GM19099 (cell line): ENCODE results near the gene ELANE.

Experiments used
- POLR2A ChIP-seq: IDR thresholded peaks from 3 replicates; pipeline ENCODE4 v1.6.1; 2011; ENCODE audit warnings: low read depth; ENCODE audit not compliant: insufficient read length; ENCODE audit errors: extremely low read depth

The ELANE gene

DNA sequence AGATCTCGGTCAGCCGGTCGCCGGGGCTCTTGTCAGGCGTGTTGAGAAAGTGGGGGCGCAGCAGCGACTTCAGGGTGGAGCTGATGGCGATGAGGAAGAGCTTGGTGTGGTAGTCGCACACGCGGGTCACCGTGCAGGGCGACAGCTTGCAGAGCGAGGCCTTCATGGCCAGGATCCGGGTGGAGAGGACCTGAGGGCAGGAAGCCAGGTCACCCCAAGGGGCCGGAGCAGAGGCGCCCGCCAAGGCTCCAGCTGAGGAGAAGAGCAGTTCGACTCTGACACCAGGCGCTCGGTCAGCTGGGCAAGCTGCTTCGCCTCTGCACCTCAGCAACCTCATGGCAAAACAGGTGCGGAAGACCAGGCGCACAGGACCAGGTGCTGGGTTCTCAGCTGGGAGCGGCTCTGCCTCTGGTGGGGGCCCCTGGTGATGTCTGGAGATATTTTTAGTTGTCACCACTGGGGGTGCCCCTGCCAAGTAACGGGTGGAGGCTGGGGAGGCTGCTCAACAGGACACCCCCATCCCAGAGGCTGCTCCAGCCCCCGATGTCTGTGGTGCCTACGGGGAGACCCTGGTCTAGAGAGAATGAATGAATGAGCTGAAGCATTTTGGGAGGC lies 23.3 kb downstream of the ELANE start:
- TF ChIP-seq POLR2A: no peak

DNA sequence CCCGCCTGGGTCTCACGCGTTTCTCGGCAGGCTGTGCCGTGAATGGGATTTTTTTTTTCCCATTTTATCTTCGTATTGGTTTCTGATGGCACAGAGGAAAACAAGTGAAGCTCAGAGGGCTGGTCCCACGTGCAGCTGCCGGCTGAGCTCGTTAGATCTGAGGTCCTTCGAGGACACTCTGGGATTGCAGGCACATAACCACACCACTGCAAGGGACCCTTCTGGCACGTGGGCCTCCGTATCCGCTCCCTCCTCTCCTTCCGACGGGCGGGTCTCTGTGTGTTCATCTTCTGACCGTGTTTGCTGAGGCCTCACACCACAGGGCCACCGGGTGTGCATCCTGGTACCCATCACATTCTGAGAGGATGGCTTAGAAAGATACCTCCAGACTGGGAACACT lies 24.0 kb downstream of the ELANE start:
- TF ChIP-seq POLR2A: no peak

DNA sequence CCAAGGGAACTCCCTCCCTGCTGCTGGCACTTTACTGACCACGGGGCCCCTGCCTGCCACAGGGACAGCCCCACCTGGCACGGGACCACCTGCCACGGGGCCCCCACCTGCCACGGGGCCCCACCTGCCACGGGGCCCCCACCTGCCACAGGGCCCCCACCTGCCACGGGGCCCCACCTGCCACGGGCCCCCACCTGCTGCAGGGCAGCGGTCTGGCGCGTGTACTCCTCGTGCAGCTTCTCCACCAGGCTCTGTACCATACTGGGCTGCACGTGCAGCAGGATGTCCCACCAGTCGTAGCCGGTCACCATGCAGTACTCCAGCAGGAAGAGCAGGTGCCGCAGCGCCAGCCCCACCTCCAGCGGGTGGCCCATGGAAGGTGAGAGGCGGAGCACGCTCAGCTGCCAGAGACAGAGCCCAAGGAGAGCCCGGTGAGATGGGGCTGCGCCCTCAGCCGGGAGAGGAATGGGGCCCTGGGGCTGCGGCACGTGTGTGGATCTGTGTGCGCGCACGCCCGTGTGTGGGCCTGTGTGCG lies 24.7 kb downstream of the ELANE start:
- TF ChIP-seq POLR2A: no peak

DNA sequence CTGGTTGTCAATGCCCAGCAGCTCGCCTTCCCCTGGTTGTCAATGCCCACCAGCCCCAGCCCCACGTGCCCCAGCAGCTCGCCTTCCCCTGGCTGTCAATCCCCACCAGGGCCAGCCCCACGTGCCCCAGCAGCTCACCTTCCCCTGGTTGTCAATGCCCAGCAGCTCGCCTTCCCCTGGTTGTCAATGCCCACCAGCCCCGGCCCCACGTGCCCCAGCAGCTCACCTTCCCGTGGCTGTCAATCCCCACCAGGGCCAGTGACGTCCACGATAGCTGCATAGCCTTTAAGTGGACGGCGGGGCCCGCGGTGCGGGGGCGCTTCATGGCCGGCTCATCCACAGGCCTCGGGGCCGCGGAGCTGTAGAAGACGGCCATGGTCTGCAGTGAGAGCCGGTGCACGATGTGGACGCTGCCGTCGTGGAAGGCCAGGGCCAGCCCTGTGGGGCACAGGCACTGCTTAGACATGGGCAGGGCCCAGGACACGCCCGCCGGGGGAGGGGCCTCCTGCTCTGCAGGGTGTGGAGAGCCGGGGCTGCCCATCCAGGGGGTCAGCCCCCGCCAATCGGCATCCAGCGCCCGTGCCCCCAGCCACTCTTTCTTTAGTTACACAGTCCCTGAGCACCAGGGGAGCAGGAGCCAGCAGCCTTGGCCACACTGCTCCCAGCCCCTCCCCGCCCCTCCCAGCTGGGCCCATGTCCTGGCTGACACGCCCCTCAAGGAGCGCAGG lies 27.8 kb downstream of the ELANE start:
- no peak for TF ChIP-seq POLR2A

DNA sequence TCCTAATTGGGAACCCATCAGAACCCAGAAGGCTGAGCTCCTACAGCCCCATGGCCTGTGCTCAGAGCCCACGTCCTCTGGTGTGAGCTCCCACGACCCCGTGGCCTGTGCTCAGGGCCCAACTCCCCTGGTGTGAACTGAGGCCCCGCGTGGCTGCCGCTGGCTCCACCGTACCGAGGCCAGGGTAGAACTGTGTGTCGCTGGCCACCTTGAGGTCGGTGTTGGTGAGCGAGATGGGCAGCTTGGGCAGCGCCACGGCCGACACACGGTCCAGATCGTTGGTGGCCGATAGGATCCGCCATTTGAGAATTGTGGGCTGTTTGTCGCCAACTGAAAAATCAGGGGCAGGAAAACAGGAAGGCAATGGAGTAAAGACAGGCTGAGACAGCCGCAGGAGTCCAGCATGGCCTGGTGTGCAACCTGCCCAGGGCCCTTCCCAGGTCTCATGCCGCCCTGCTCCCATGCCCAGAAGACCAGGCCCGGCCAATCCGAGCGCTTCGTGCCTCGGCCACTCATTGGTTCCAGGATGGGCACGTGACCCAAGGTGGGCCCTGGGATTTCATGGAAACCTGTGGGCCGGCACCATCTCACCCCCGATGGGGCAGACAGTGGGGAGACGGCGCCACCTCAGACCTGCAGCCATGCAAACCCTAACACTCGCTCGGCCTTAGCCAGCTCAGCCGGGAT lies 29.4 kb downstream of the ELANE start:
- TF ChIP-seq POLR2A: no peak

DNA sequence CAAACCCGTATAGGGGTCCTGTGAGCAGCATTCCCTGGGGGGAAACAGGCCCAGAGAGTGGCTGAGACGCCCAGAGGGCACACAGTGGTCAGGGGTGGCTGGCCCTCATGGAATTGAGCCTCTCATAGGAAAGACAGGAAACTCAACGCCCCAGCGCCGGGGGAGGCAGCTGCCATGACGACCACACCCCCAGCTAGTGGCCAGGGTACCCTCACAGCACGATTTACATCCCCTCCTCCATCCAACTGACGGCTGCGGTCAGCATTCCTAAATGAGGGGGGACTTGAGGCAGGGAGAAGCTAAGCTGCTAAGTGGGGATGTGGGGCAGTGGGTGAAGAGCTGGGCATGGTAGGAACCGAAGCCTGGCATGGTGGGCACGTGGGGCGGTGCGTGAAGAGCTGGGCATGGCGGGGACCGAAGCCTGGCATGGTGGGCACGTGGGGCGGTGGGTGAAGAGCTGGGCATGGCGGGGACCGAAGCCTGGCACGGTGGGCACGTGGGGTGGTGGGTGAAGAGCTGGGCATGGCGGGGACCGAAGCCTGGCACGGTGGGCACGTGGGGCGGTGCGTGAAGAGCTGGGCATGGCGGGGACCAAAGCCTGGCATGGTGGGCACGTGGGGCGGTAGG lies 30.9 kb downstream of the ELANE start:
- TF ChIP-seq POLR2A: no peak

DNA sequence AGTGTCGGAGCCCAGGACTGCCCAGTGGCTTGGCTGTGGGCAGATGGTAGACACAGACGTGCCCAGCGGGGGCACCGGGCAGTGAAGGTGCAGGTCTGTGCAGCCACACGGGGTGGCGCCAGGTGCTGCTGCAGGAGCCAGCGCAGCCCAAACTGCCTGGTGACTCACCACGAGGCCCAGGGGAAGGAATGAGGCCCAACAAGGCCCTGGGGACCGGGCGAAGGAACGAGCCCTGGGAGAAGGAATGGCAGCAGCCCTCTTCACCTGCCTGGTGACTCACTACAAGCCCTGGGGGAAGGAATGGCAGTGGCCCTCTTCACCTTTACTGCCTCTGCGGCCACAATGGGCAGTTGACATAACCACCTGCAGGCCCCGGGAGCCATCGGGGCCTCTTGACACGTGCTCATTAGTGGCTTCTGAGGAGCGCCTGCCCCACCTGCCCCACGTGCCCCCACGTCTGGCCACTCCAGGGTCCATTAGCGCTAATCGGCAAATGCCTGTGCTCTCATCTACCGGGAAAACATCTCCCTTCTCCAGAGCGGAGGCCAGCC lies 31.6 kb downstream of the ELANE start:
- TF ChIP-seq POLR2A: no peak

DNA sequence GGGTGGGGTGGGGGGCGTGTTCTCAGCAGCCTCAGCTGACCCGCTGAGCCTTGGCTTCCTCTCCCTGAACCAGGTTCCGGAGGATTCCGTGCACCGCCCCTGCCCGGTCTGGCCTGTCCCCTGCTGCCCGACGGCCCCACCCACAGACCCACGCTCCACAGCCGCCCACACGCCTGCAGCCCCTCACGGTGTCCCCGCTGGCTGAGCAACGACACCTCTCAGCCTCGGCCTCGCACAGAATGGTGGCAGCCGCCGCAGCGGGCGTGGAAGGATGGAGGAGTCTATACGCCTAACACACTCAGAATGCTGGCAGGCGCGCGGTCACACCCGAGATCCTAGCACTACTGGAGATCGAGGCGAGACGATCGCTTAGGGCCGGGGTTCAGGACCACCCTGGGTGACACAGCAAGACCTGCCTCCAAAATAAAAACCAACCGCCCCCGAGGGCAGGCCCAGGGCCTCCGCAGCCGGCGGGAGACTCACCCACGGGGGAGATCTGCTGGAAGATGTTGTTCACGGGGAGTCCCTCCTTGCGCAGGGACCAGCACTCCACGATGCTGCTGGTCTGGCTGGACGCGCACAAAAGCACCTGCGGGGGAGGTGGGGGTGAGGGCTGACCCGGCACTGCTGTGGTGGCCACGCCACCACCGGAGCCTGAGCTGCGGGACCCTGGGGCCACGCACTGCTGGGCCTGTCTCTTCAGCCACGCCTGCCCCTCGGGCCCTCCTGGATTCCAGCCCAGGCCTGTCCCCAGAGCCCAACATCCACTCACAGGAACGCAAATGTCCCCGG lies 32.5 kb downstream of the ELANE start:
- no peak for TF ChIP-seq POLR2A

DNA sequence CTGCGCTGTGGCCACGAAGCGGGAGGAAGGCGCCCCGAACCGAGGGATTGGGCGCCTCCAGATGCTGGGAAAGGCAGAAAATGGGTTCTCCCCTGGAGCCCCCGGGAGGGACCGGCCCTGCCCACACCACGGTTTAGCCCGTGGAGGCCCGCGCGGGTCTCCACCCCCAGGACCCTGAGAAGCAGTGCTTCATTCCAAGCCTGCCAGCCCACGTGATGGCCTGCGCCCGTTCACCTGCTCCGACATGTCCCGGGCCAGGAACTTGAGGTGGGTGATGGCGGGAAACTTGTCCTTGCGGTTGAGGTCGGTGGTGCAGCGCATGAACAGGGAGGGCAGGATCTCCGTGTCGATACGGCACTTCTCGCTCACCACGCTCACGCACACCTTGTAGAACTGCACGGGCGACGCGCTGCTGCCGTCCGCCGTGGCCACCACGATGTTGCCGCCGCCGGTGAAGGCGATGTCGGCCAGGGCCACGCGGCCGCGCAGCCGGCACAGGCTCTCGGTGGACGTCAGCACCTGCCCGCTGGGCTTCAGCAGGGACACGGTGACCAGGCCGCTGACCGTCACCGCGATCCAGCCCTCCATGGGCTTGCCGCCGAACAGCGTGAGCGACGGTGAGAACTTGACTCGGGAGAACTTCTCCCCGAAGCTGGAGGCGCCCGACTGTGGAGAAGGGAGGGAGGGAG lies 33.6 kb downstream of the ELANE start:
- no peak for TF ChIP-seq POLR2A

DNA sequence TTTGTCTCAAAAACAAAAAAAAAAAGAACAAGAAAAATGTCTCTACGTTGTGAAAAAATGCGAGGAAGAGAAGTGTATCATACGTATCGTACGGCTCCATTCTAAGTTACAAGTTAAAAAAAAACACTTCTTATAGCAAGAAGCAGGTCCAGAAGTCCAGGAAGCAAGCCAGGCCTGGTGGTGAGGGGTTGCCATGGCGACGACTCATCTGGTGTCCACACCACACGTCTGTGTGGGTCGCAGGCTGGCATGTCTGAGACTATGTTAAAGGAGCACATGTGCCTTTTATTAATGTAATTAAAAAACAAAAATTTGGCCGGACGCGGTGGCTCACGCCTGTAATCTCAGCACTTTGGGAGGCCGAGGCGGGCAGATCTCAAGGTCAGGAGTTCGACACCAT lies 35.0 kb downstream of the ELANE start:
- no peak for TF ChIP-seq POLR2A

DNA sequence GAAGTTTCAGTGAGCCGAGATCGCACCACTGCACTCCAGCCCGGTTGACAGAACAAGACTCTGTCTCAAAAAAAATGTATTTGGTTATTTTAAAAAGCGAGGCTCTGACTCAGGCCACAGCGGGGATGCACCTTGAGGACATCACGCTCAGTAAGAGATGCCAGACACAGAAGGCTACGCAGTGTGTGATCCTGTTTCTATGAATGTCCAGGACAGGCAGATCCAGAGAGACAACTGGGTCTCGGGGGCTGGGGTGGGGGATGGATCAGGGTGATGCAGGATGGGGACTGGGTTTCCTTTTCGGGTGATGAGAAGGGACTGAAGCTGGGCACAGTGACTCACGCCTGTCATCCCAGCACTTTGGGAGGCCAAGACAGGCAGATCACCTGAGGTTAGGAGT lies 35.5 kb downstream of the ELANE start:
- no peak for TF ChIP-seq POLR2A

DNA sequence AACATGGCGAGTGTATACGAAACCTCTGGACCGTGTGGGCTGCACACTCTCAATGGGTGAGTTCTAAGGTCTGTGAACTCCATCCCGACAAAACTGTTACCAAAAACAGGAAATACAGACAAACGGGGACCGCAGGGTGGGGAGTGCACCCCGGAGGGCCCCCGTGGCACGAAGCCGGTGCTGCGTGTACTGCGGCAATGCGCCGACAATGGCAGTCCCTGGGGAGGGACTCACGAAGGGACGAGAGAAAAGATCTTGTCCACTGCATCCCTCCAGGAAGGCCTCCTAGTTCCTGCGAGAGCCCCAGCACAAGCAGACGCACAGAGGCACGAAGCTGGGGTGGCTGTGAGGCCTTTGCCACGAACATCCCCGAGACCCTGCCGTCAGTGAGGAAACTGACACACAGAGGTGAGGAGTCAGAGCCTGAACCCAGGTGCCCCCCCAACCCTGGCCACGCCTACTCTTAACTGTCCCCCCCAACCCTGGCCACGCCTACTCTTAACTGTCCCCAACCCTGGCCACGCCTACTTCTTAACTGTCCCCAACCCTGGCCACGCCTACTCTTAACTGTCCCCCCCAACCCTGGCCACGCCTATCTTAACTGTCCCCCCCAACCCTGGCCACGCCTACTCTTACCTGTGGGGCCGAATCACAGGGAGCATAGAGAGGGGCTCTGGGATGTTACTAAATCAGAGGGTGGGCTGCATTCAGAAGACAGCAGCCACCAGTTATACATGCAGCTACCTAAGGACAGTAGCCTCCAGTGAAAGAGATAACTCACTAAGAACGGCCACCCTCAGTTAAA lies 36.7 kb downstream of the ELANE start:
- TF ChIP-seq POLR2A: no peak

DNA sequence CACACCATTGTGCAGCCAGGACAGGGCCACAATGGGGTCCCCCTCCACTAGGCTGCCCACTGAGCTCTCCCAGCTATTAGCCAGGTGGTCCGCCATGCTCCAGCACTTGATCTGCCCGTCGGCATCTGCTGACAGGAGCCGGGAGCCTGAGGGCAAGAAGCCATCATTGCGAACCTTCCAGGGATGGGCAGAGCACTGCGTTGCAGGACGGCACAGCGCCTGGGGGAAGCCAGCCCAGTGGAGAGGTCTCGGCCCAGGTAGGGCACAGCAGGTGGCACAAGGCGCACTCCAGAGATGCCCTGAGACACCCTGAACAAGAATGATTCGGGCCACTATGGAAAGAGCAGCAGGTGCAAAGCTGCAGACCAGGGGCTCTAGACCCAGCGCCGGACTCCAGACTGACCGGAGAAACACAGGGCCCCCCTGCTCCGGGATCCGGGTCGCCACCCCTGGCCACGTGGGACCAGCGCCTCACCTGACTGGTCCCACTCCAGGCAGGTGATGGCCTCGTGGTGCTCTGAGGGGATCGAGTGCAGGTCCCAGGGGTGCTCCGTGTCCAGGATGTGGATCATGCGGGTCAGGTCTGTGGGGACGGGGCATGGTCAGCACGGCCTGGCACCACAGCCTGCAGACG lies 37.7 kb downstream of the ELANE start:
- no peak for TF ChIP-seq POLR2A
